Skeletal muscle tissue (tissue), 4 donors: ENCODE measurements around the gene FES. TPM values are rescaled to one million over a fixed set of nuclear protein-coding genes. Genes with fewer than 3 reads are reported as not detected.
"Not testable (repeated sequence)": the region's sequence is repeated elsewhere in the genome, so short reads cannot be mapped to it uniquely, and the experiment has no call there.

Experiments used
- H3K27ac ChIP-seq: one replicate; pipeline ENCODE4 v1.7.0; 2013; ENCODE audit warnings: mild to moderate bottlenecking, low read depth, low read length, inconsistent platforms
- H3K27me3 ChIP-seq, 3 donors: one replicate each; pipeline ENCODE4 v1.7.0; 2013; ENCODE audit warnings: low read length in 3 of 3; ENCODE audit not compliant: control insufficient read depth in 3 of 3, insufficient read depth in 3 of 3
- H3K36me3 ChIP-seq, 3 donors: one replicate each; pipeline ENCODE4 v1.7.0; 2013; ENCODE audit warnings: low read length in 3 of 3; ENCODE audit not compliant: control insufficient read depth in 3 of 3, insufficient read depth in 3 of 3
- H3K4me1 ChIP-seq, 3 donors: one replicate each; pipeline ENCODE4 v1.7.0; 2013; ENCODE audit warnings: low read length in 3 of 3, mild to moderate bottlenecking in 3 of 3; ENCODE audit not compliant: control insufficient read depth in 3 of 3, insufficient read depth in 3 of 3
- H3K4me3 ChIP-seq, 3 donors: one replicate each; pipeline ENCODE4 v1.7.0; 2013; ENCODE audit warnings: low read length in 3 of 3
- H3K9ac ChIP-seq, 3 donors: one replicate each; pipeline ENCODE4 v1.7.0; 2013; ENCODE audit warnings: low read length in 3 of 3, mild to moderate bottlenecking in 3 of 3, moderate library complexity in 2 of 3, low read depth in 1 of 3
- H3K9me3 ChIP-seq, 3 donors: one replicate each; pipeline ENCODE4 v1.7.0; 2013; ENCODE audit warnings: low read length in 3 of 3; ENCODE audit not compliant: control insufficient read depth in 3 of 3
- total RNA-seq: library from RNA; depleted of rRNA; stranded (reverse); fragments of >200 nt; gene quantifications from one replicate; pipeline ENCODE4 v1.2.3, GENCODE V29; 2014
- donor health status: Osteomylitis.

FES gene
- total RNA-seq, 1 donor from 2014 or later = 19.8 TPM

DNA sequence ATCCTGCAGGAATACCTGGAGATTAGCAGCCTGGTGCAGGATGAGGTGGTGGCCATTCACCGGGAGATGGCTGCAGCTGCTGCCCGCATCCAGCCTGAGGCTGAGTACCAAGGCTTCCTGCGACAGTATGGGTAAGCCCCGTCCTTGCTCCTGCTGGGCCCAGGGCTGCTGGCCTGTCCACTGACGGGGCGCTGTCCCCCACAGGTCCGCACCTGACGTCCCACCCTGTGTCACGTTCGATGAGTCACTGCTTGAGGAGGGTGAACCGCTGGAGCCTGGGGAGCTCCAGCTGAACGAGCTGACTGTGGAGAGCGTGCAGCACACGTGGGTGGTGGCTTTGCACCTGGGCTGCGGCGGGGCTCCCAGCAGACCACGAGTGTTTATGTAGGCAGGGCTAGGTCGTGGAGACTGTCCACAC is 5.0 kb downstream of the FES start:
- Histone ChIP-seq H3K27ac (no peak overlapping the region), H3K9ac (no peak overlapping the region), H3K36me3 (peaks cover 19 to 45% (median 36%) of the 10 kb centered on the region in 3 donors), H3K4me3 (no peak overlapping the region), H3K4me1 (peaks cover 13 to 18% (median 17%) of the 10 kb centered on the region in 3 donors), H3K27me3 (no peaks in the 10 kb centered on the region), H3K9me3 (no peaks in the 10 kb centered on the region)

DNA sequence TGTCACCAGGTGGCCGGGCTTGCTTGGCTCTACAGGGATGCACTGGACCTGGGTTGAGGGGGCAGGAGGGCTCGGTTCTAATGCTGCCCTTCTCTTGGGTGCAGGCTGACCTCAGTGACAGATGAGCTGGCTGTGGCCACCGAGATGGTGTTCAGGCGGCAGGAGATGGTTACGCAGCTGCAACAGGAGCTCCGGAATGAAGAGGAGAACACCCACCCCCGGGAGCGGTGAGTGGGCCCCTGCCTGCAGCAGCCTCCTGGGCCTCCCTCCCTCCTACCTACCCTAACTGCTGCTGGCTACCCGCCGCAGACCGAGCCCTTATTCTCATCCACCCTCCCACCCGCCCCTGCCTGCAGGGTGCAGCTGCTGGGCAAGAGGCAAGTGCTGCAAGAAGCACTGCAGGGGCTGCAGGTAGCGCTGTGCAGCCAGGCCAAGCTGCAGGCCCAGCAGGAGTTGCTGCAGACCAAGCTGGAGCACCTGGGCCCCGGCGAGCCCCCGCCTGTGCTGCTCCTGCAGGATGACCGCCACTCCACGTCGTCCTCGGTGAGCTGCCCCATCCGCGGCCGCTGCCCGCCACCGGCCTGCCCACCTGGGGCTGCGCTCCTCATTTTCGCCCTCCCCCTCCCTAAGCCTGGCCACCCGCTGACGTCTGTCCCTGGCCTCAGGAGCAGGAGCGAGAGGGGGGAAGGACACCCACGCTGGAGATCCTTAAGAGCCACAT is 5.6 kb downstream of the FES start:
- H3K27me3 ChIP-seq = no peaks in the 10 kb centered on the region
- H3K36me3 ChIP-seq = peaks cover 19 to 45% (median 36%) of the 10 kb centered on the region in 3 donors
- no peaks in the 10 kb centered on the region for H3K9me3 ChIP-seq
- H3K4me3 ChIP-seq = no peak overlapping the region
- H3K27ac ChIP-seq = no peak overlapping the region
- peaks cover 10 to 14% (median 14%) of the 10 kb centered on the region in 3 donors for H3K4me1 ChIP-seq
- no peak overlapping the region for H3K9ac ChIP-seq

DNA sequence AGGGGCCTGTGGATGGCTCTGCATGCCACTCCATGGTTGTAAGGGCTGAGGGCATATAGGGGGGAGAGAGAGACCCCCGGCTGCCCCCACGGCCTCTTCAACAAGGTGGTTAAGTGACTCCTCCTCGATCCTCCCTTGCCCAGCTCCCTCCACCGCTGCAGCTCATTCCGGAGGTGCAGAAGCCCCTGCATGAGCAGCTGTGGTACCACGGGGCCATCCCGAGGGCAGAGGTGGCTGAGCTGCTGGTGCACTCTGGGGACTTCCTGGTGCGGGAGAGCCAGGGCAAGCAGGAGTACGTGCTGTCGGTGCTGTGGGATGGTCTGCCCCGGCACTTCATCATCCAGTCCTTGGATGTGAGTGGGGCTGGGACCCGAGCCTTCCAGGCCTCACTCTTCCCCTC is 6.5 kb downstream of the FES start:
- H3K9ac ChIP-seq = no peak overlapping the region
- H3K27me3 ChIP-seq = no peaks in the 10 kb centered on the region
- no peaks in the 10 kb centered on the region for H3K9me3 ChIP-seq
- no peak overlapping the region for H3K27ac ChIP-seq
- peaks cover 26 to 52% (median 36%) of the 10 kb centered on the region in 3 donors for H3K36me3 ChIP-seq
- no peak overlapping the region for H3K4me3 ChIP-seq
- peaks cover 5 to 8% (median 7%) of the 10 kb centered on the region in 3 donors for H3K4me1 ChIP-seq

DNA sequence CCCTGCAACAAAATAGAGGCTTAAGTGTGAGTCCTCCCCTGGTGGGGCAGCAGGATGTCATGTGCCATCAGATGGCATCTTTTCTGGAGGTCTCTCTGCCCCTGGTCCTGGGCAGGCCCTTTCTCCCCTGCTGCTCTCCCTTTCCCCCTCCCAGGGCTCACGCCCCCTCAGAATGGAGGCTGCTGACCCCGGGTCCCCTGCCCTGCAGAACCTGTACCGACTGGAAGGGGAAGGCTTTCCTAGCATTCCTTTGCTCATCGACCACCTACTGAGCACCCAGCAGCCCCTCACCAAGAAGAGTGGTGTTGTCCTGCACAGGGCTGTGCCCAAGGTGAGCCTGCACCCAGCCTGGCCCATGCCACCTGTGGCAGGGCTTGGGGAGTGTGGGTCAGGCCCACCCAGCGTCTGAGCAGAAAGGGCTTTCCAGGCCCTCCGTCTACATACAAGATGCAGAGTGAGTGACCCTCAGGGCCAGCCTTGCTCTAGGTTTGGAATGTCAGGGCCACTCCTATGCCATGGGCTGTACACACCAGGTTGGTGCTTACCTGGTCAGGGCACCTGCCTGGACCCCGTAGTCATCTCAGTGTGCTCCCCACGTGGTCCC is 7.1 kb downstream of the FES start:
- Histone ChIP-seq H3K27me3 (no peaks in the 10 kb centered on the region), H3K4me3 (no peak overlapping the region), H3K27ac (no peak overlapping the region), H3K36me3 (peaks cover 27 to 54% (median 36%) of the 10 kb centered on the region in 3 donors), H3K4me1 (peaks cover 3 to 5% (median 4%) of the 10 kb centered on the region in 3 donors), H3K9me3 (no peaks in the 10 kb centered on the region), H3K9ac (no peak overlapping the region)

DNA sequence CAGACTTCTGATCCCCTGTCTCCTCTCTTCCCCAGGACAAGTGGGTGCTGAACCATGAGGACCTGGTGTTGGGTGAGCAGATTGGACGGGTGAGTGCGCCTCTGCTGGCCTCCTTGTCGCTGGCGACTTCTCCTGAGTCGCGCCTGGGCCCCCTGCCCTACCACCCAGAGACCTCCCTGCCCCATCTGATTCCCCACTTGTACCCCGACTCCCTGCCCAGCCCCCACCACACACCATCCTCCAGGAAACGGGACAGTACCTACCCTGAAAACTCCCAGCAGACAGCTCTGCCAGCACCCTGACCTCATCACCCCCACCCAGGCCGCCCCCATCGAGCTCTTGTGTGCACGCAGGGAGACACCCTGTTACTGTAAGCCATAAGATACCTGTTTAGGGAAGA is 7.7 kb downstream of the FES start:
- H3K27me3 ChIP-seq = no peaks in the 10 kb centered on the region
- no peak overlapping the region for H3K4me3 ChIP-seq
- peaks cover 27 to 54% (median 32%) of the 10 kb centered on the region in 3 donors for H3K36me3 ChIP-seq
- H3K9me3 ChIP-seq = no peaks in the 10 kb centered on the region
- H3K27ac ChIP-seq = no peak overlapping the region
- no peak overlapping the region for H3K9ac ChIP-seq
- peaks cover 0 to 4% (median 3%) of the 10 kb centered on the region in 3 donors for H3K4me1 ChIP-seq

DNA sequence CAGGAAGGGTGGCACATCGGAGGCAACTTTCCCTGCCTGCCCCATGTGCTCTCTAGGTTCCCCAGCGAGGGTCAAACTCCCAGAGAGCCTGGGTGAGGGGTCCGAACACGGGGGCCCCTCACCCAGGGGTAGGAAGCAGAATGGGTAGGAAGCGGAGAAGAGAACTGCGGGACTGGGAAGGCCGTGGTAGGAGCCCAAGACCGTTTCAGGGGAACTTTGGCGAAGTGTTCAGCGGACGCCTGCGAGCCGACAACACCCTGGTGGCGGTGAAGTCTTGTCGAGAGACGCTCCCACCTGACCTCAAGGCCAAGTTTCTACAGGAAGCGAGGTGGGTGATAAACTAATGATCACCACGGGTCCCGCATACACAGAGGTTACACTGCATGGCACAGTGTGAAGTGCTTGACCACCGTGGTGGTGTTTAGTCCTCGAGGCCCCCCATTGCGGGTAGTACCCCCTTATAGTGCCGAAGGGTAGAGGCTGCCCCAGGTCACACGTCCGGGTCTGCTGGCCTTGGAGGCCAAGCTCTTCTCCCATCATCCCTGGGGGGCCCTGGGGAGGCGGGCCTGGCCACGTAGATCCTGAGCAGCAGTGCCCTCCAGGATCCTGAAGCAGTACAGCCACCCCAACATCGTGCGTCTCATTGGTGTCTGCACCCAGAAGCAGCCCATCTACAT is 8.3 kb downstream of the FES start:
- Histone ChIP-seq H3K4me3 (no peak overlapping the region), H3K27me3 (no peaks in the 10 kb centered on the region), H3K9me3 (no peaks in the 10 kb centered on the region), H3K36me3 (peaks cover 27 to 54% (median 30%) of the 10 kb centered on the region in 3 donors), H3K9ac (no peak overlapping the region), H3K27ac (no peak overlapping the region), H3K4me1 (peaks cover 0 to 4% (median 2%) of the 10 kb centered on the region in 3 donors)

DNA sequence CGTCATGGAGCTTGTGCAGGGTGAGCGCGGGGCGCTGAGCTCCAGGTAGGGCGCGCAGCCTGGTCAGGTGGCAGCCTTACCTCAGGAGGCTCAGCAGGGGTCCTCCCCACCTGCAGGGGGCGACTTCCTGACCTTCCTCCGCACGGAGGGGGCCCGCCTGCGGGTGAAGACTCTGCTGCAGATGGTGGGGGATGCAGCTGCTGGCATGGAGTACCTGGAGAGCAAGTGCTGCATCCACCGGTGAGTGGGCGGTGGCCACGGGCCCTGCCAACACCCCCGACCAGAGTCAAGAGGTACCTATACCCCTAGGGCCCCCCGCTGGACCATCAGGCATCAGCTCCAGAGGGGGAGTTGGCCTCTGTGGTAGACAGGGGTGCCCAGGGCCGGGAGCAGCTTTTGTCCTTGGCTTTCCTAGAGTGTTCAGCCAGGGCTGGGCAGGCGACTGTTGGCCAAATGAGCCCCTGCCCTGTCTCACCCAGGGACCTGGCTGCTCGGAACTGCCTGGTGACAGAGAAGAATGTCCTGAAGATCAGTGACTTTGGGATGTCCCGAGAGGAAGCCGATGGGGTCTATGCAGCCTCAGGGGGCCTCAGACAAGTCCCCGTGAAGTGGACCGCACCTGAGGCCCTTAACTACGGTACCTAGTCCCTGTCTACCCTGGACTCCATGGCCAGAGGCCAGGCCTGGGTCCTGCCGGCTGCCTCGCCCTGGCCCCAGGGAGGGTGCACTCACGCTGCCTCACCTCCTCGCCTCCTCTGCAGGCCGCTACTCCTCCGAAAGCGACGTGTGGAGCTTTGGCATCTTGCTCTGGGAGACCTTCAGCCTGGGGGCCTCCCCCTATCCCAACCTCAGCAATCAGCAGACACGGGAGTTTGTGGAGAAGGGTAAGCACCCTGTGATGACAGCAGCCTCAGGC is 9.1 kb downstream of the FES start:
- H3K4me3 ChIP-seq = no peak overlapping the region
- no peak overlapping the region for H3K9ac ChIP-seq
- H3K9me3 ChIP-seq = no peaks in the 10 kb centered on the region
- no peak overlapping the region for H3K27ac ChIP-seq
- H3K36me3 ChIP-seq = peaks cover 27 to 54% (median 29%) of the 10 kb centered on the region in 3 donors
- H3K4me1 ChIP-seq = peaks cover 0 to 4% (median 2%) of the 10 kb centered on the region in 3 donors
- H3K27me3 ChIP-seq = no peaks in the 10 kb centered on the region

DNA sequence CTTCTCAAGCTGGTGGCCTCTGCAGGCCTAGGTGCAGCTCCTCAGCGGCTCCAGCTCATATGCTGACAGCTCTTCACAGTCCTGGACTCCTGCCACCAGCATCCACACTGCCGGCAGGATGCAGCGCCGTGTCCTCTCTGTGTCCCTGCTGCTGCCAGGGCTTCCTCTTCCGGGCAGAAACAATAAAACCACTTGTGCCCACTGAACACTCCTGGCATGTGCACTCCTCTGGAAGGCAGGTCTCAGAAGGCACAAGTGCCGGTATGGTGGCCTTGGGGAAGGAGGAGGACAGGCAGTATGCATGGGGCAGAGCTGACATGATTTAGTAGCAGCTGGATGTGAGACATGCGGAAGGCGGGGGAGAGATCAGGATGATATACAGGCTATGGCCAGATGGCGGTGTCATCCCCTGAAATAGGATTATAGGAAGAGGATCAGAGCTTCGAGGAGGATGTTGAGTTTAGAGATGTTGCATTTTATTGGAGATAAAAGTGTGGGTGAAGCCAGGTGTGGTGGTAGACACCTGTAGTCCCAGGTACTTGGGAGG is 11.3 kb downstream of the FES start:
- Histone ChIP-seq H3K36me3 (peaks cover 20 to 42% (median 20%) of the 10 kb centered on the region in 3 donors), H3K9ac (no peak overlapping the region)

DNA sequence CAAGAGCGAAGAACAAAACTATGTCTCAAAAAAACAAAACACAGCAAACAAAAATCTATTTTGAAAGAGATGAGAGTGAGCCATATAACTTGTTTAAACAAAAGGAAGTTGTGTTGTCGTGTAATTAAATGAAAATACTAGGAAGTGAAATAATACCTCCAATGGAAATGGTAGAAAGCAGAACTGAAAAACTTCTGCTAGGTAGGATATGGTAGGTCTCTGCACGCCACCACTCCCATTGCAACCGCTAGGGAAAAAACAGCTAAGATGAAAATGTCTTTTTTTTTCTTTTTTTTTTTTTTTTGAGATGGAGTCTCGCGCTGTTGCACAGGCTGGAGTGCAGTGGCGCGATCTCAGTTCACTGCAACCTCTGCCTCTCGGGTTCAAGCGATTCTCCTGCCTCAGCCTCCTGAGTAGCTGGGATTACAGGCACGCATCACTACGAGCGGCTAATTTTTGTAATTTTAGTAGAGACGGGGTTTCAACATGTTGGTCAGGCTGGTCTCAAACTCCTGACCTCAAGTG is 12.9 kb downstream of the FES start:
- not testable (repeated sequence) for H3K27ac ChIP-seq, H3K9ac ChIP-seq, H3K4me3 ChIP-seq, H3K27me3 ChIP-seq, H3K9me3 ChIP-seq
- Histone ChIP-seq H3K36me3 (peaks cover 7 to 28% (median 12%) of the 10 kb centered on the region in 3 donors), H3K4me1 (peaks cover 6 to 11% (median 9%) of the 10 kb centered on the region in 3 donors)

More for the DNA sequence above, 11.3 kb downstream of the FES start:
- Histone ChIP-seq H3K4me3 (no peak overlapping the region), H3K9me3 (no peaks in the 10 kb centered on the region), H3K4me1 (peaks cover 0 to 4% (median 2%) of the 10 kb centered on the region in 3 donors), H3K27me3 (no peaks in the 10 kb centered on the region), H3K27ac (no peak overlapping the region)
